SK-N-SH treated with all-trans-retinoic acid at 6 μM for 48 hours (cell line): Measurements from ENCODE around the gene UVRAG.
"Not testable (repeated sequence)": the region's sequence is repeated elsewhere in the genome, so short reads cannot be mapped to it uniquely, and the experiment has no call there.

Source experiments
- ATAC-seq: fragments of 200-7000 bp; cut with Tn5 transposase; 3 replicates; pipeline ENCODE4 v1.9.1; 2020; ENCODE audit warnings: mild to moderate bottlenecking, moderate library complexity
- ARNTL ChIP-seq: fragments of 450-650 bp; formaldehyde crosslinking; IDR thresholded peaks from 2 replicates; pipeline ENCODE4 v1.5.0; 2020; ENCODE audit warnings: low read depth, mild to moderate bottlenecking, moderate library complexity, borderline replicate concordance
- BACH2 ChIP-seq: fragments of 250-450 bp; sonication (Bioruptor Pico); IDR thresholded peaks from 2 replicates; pipeline ENCODE4 v1.9.0; 2021; ENCODE audit warnings: mild to moderate bottlenecking, borderline replicate concordance
- ESRRG ChIP-seq: fragments of 250-450 bp; sonication (Bioruptor Pico); IDR thresholded peaks from 2 replicates; pipeline ENCODE4 v1.6.1; 2021; ENCODE audit warnings: mild to moderate bottlenecking
- GLIS3 ChIP-seq: fragments of 250-450 bp; sonication (Bioruptor Pico); IDR thresholded peaks from 2 replicates; pipeline ENCODE4 v1.5.0; 2020; ENCODE audit warnings: mild to moderate bottlenecking, moderate library complexity
- ISL1 ChIP-seq: fragments of 250-450 bp; sonication (Bioruptor Pico); IDR thresholded peaks from 2 replicates; pipeline ENCODE4 v2.1.2; 2022; ENCODE audit warnings: mild to moderate bottlenecking, moderate library complexity
- OSR1 ChIP-seq: fragments of 250-450 bp; sonication (Bioruptor Pico); IDR thresholded peaks from 2 replicates; pipeline ENCODE4 v1.8.0; 2022; ENCODE audit warnings: moderate library complexity, mild to moderate bottlenecking, inconsistent platforms
- PPARA ChIP-seq: fragments of 250-450 bp; sonication (Bioruptor Pico); IDR thresholded peaks from 2 replicates; pipeline ENCODE4 v1.5.0; 2020; ENCODE audit warnings: mild to moderate bottlenecking, borderline replicate concordance
- RARB ChIP-seq: fragments of 250-450 bp; sonication (Bioruptor Pico); IDR thresholded peaks from 2 replicates; pipeline ENCODE4 v1.8.0; 2021; ENCODE audit warnings: mild to moderate bottlenecking, moderate library complexity
- SNAI2 ChIP-seq: fragments of 250-450 bp; sonication (Bioruptor Pico); IDR thresholded peaks from 2 replicates; pipeline ENCODE4 v1.5.0; 2020; ENCODE audit warnings: mild to moderate bottlenecking, moderate library complexity
- TCF4 ChIP-seq: fragments of 250-450 bp; sonication (Bioruptor Pico); IDR thresholded peaks from 2 replicates; pipeline ENCODE4 v1.8.0; 2021; ENCODE audit warnings: mild to moderate bottlenecking, moderate library complexity, borderline replicate concordance
- TOX ChIP-seq: fragments of 250-450 bp; sonication (Bioruptor Pico); IDR thresholded peaks from 2 replicates; pipeline ENCODE4 v1.8.0; 2021; ENCODE audit warnings: mild to moderate bottlenecking, moderate library complexity, borderline replicate concordance
- ZC3H10 ChIP-seq: fragments of 250-450 bp; sonication (Bioruptor Pico); IDR thresholded peaks from 2 replicates; pipeline ENCODE4 v1.5.1; 2021; ENCODE audit warnings: mild to moderate bottlenecking, moderate library complexity
- ZFP3 ChIP-seq: fragments of 250-450 bp; sonication (Bioruptor Pico); IDR thresholded peaks from 2 replicates; pipeline ENCODE4 v1.5.0; 2020; ENCODE audit warnings: mild to moderate bottlenecking, moderate library complexity
- ZFP30 ChIP-seq: fragments of 450-650 bp; formaldehyde crosslinking; IDR thresholded peaks from 2 replicates; pipeline ENCODE4 v1.5.0; 2022; ENCODE audit warnings: mild to moderate bottlenecking, moderate library complexity
- ZNF565 ChIP-seq: fragments of 450-650 bp; formaldehyde crosslinking; conservative IDR thresholded peaks from 2 replicates; pipeline ENCODE4 v1.5.0; 2020; ENCODE audit warnings: low read depth, mild to moderate bottlenecking, moderate library complexity
- ZNF70 ChIP-seq: fragments of 450-650 bp; formaldehyde crosslinking; IDR thresholded peaks from 2 replicates; pipeline ENCODE4 v1.5.0; 2020; ENCODE audit warnings: mild to moderate bottlenecking, moderate library complexity
- ZNF8 ChIP-seq: fragments of 450-650 bp; formaldehyde crosslinking; IDR thresholded peaks from 2 replicates; pipeline ENCODE4 v1.5.0; 2020; ENCODE audit warnings: mild to moderate bottlenecking, moderate library complexity
- TF ChIP-seq, protein P1 (sequence below): fragments of 250-450 bp; sonication (Bioruptor Pico); IDR thresholded peaks from 2 replicates; pipeline ENCODE4 v1.5.1; 2021; ENCODE audit warnings: mild to moderate bottlenecking, moderate library complexity
- TF ChIP-seq, protein P2 (sequence below): fragments of 250-450 bp; sonication (Bioruptor Pico); IDR thresholded peaks from 2 replicates; pipeline ENCODE4 v1.5.1; 2020; ENCODE audit warnings: low read depth, mild to moderate bottlenecking, moderate library complexity
- TF ChIP-seq, protein P3 (sequence below): fragments of 250-450 bp; sonication (Bioruptor Pico); IDR thresholded peaks from 2 replicates; pipeline ENCODE4 v1.5.0; 2020; ENCODE audit warnings: mild to moderate bottlenecking, moderate library complexity
- TF ChIP-seq, protein P4 (sequence below): fragments of 250-450 bp; sonication (Bioruptor Pico); IDR thresholded peaks from 2 replicates; pipeline ENCODE4 v1.8.0; 2021; ENCODE audit warnings: low read depth, mild to moderate bottlenecking, moderate library complexity, borderline replicate concordance
- TF ChIP-seq, protein P5 (sequence below): fragments of 250-450 bp; sonication (Bioruptor Pico); IDR thresholded peaks from 2 replicates; pipeline ENCODE4 v1.8.0; 2020; ENCODE audit warnings: mild to moderate bottlenecking, moderate library complexity, borderline replicate concordance

UVRAG gene

DNA sequence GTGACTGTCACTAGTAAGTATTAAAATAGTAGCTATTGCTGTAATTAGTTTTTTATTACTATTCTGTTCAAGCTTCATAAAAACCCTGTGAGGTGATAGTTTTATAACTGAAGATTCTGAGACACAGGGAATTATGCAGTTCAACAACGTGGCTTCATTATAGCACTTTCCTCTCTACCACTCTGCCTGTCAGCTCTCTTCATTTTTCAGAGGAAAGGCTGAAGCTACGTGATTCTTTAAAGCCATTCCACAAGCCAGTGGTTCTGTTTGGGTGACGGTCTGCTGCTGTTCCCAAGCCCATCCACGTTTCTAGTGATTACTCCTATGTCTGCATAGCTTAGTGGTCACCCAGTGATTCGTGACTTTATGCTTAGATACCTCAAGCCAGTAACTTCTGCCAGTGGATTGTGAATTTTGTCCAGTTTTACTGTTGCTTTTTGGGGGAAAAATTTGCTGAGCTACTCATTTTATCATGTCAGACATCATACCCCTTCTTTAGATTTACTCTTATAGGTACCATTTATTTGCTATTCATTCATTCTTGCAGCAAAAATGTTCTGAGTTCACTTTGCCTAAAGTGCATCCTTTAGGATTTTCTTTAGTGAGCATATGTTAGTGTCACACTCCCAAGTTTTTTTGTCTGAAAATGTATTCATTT, 59.8 kb downstream of the UVRAG start:
- TF ChIP-seq RARB (no peak), ZFP3 (CRISPR knock-in tag) (no peak), ZNF565 (CRISPR knock-in tag) (no peak), ISL1 (CRISPR knock-in tag) (no peak), ZNF70 (CRISPR knock-in tag) (no peak), ZFP30 (CRISPR knock-in tag) (no peak), OSR1 (CRISPR knock-in tag) (no peak), BACH2 (no peak)
- TF ChIP-seq, protein P1, sequence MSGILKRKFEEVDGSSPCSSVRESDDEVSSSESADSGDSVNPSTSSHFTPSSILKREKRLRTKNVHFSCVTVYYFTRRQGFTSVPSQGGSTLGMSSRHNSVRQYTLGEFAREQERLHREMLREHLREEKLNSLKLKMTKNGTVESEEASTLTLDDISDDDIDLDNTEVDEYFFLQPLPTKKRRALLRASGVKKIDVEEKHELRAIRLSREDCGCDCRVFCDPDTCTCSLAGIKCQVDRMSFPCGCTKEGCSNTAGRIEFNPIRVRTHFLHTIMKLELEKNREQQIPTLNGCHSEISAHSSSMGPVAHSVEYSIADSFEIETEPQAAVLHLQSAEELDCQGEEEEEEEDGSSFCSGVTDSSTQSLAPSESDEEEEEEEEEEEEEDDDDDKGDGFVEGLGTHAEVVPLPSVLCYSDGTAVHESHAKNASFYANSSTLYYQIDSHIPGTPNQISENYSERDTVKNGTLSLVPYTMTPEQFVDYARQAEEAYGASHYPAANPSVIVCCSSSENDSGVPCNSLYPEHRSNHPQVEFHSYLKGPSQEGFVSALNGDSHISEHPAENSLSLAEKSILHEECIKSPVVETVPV (CRISPR knock-in tag) = no peak
- ATAC-seq = no peak

DNA sequence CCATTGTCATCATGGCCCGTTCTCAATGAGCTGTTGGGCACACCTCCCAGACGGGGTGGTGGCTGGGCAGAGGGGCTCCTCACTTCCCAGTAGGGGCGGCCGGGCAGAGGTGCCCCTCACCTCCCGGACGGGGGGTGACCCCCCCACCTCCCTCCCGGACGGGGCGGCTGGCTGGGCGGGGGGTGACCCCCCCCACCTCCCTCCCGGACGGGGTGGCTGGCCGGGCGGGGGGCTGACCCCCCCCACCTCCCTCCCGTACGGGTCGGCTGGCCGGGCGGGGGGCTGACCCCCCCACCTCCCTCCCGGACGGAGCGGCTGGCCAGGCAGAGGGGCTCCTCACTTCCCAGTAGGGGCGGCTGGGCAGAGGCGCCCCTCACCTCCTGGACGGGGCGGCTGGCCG, 62.3 kb downstream of the UVRAG start:
- ATAC-seq = not testable (repeated sequence)

DNA sequence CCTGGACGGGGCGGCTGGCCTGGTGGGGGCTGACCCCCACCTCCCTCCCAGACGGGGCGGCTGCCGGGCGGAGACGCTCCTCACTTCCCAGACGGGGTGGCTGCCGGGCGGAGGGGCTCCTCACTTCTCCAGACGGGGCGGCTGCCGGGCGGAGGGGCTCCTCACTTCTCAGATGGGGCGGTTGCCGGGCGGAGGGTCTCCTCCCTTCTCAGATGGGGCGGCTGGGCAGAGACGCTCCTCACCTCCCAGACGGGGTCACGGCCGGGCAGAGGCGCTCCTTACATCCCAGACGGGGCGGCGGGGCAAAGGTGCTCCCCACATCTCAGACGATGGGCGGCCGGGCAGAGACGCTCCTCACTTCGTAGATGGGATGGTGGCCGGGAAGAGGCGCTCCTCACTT, 62.9 kb downstream of the UVRAG start:
- ATAC-seq = not testable (repeated sequence)

DNA sequence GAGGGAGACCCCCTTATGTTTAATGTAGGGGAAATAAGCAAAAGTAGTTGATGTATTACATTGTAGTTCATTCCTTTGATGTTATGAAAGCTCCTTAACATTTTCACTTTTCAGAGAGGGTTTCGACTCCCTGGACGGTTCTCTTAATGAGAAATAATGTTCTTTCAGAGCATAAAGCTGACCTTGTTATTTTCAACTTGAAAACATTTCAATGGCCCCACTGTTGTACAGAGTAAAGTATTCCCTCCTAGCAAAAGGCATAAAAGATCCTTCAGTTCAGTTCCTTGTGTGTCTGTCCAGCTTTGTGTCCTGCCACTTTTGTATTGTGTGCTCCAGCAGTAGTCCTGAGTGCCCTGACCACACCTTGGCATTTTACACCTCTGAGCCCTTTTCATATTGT, 63.9 kb downstream of the UVRAG start:
- TF ChIP-seq GLIS3 (CRISPR knock-in tag) = no peak
- no peak for TF ChIP-seq ESRRG (CRISPR knock-in tag)
- TF ChIP-seq, protein P2, sequence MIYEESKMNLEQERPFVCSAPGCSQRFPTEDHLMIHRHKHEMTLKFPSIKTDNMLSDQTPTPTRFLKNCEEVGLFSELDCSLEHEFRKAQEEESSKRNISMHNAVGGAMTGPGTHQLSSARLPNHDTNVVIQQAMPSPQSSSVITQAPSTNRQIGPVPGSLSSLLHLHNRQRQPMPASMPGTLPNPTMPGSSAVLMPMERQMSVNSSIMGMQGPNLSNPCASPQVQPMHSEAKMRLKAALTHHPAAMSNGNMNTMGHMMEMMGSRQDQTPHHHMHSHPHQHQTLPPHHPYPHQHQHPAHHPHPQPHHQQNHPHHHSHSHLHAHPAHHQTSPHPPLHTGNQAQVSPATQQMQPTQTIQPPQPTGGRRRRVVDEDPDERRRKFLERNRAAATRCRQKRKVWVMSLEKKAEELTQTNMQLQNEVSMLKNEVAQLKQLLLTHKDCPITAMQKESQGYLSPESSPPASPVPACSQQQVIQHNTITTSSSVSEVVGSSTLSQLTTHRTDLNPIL (CRISPR knock-in tag) = no peak
- no peak for TF ChIP-seq ZNF8
- TF ChIP-seq ISL1 (CRISPR knock-in tag) = no peak
- no peak for TF ChIP-seq RARB
- no peak for TF ChIP-seq TOX
- no peak for TF ChIP-seq OSR1 (CRISPR knock-in tag)
- TF ChIP-seq ARNTL (CRISPR knock-in tag) = no peak
- TF ChIP-seq, protein P3, sequence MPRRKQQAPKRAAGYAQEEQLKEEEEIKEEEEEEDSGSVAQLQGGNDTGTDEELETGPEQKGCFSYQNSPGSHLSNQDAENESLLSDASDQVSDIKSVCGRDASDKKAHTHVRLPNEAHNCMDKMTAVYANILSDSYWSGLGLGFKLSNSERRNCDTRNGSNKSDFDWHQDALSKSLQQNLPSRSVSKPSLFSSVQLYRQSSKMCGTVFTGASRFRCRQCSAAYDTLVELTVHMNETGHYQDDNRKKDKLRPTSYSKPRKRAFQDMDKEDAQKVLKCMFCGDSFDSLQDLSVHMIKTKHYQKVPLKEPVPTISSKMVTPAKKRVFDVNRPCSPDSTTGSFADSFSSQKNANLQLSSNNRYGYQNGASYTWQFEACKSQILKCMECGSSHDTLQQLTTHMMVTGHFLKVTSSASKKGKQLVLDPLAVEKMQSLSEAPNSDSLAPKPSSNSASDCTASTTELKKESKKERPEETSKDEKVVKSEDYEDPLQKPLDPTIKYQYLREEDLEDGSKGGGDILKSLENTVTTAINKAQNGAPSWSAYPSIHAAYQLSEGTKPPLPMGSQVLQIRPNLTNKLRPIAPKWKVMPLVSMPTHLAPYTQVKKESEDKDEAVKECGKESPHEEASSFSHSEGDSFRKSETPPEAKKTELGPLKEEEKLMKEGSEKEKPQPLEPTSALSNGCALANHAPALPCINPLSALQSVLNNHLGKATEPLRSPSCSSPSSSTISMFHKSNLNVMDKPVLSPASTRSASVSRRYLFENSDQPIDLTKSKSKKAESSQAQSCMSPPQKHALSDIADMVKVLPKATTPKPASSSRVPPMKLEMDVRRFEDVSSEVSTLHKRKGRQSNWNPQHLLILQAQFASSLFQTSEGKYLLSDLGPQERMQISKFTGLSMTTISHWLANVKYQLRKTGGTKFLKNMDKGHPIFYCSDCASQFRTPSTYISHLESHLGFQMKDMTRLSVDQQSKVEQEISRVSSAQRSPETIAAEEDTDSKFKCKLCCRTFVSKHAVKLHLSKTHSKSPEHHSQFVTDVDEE (CRISPR knock-in tag) = no peak
- TF ChIP-seq PPARA (CRISPR knock-in tag) = no peak
- no peak for TF ChIP-seq ZNF565 (CRISPR knock-in tag)
- no peak for TF ChIP-seq SNAI2
- no peak for TF ChIP-seq BACH2
- TF ChIP-seq TCF4 (CRISPR knock-in tag) = no peak
- TF ChIP-seq, protein P4, sequence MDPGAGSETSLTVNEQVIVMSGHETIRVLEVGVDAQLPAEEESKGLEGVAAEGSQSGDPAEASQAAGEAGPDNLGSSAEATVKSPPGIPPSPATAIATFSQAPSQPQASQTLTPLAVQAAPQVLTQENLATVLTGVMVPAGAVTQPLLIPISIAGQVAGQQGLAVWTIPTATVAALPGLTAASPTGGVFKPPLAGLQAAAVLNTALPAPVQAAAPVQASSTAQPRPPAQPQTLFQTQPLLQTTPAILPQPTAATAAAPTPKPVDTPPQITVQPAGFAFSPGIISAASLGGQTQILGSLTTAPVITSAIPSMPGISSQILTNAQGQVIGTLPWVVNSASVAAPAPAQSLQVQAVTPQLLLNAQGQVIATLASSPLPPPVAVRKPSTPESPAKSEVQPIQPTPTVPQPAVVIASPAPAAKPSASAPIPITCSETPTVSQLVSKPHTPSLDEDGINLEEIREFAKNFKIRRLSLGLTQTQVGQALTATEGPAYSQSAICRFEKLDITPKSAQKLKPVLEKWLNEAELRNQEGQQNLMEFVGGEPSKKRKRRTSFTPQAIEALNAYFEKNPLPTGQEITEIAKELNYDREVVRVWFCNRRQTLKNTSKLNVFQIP (CRISPR knock-in tag) = no peak
- no peak for TF ChIP-seq ZC3H10 (CRISPR knock-in tag)
- TF ChIP-seq, all 23 proteins: peak for 0
- no peak for ATAC-seq

DNA sequence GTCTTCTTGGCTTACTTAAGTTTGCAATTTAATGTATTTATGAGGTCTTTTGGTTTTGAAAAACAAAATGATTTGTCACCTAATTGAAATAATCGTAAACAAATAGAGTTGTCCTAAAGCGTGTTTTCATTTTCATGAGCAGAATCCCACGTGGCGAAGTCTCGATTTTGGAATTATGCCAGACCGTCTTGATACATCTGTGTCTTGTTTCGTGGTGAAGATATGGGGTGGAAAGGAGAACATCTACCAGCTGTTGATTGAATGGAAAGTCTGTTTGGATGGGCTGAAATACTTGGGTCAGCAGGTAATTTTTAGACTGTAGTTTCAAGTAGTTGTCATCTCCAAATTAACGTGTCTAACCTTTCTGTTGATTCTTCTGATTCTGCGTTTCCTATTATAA, 64.7 kb downstream of the UVRAG start:
- no peak for ATAC-seq
- TF ChIP-seq ZNF8 = no peak
- TF ChIP-seq PPARA (CRISPR knock-in tag) = no peak
- TF ChIP-seq OSR1 (CRISPR knock-in tag) = no peak
- TF ChIP-seq, protein P1 (CRISPR knock-in tag) = no peak
- TF ChIP-seq, protein P5, sequence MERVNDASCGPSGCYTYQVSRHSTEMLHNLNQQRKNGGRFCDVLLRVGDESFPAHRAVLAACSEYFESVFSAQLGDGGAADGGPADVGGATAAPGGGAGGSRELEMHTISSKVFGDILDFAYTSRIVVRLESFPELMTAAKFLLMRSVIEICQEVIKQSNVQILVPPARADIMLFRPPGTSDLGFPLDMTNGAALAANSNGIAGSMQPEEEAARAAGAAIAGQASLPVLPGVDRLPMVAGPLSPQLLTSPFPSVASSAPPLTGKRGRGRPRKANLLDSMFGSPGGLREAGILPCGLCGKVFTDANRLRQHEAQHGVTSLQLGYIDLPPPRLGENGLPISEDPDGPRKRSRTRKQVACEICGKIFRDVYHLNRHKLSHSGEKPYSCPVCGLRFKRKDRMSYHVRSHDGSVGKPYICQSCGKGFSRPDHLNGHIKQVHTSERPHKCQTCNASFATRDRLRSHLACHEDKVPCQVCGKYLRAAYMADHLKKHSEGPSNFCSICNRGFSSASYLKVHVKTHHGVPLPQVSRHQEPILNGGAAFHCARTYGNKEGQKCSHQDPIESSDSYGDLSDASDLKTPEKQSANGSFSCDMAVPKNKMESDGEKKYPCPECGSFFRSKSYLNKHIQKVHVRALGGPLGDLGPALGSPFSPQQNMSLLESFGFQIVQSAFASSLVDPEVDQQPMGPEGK = no peak
- TF ChIP-seq GLIS3 (CRISPR knock-in tag) = no peak
- TF ChIP-seq ZFP3 (CRISPR knock-in tag) = no peak
- TF ChIP-seq RARB = no peak
- no peak for TF ChIP-seq ZNF565 (CRISPR knock-in tag)
- TF ChIP-seq ARNTL (CRISPR knock-in tag) = no peak
